HepG2 (cell line): ENCODE data around the gene AHCY. TPM values are rescaled to one million over a fixed set of nuclear protein-coding genes. Genes with fewer than 3 reads are reported as not detected.

ENCODE experiments used
- CENPT ChIP-seq: sonication (generic); formaldehyde crosslinking; IDR thresholded peaks from 2 replicates; pipeline ENCODE4 v1.8.0; 2022; ENCODE audit warnings: low read depth, mild to moderate bottlenecking, moderate library complexity, missing genetic modification reagents
- DNMT1 ChIP-seq: sonication (generic); formaldehyde crosslinking; IDR thresholded peaks from 2 replicates; pipeline ENCODE4 v1.5.1; 2020; ENCODE audit warnings: mild to moderate bottlenecking, missing genetic modification reagents
- E2F5 ChIP-seq: sonication (generic); formaldehyde crosslinking; conservative IDR thresholded peaks from 2 replicates; pipeline ENCODE4 v1.4.0; 2020; ENCODE audit warnings: missing genetic modification reagents
- HBP1 ChIP-seq: IDR thresholded peaks from 2 replicates; pipeline ENCODE4 v1.6.1; 2016; ENCODE audit warnings: low read depth, control low read depth
- HMGA1 ChIP-seq: sonication (generic); formaldehyde crosslinking; conservative IDR thresholded peaks from 2 replicates; pipeline ENCODE4 v1.4.0; 2020; ENCODE audit warnings: missing genetic modification reagents
- KDM4B ChIP-seq: sonication (generic); formaldehyde crosslinking; IDR thresholded peaks from 2 replicates; pipeline ENCODE4 v1.4.0; 2020; ENCODE audit warnings: missing genetic modification reagents
- KDM5B ChIP-seq: sonication (generic); formaldehyde crosslinking; IDR thresholded peaks from 2 replicates; pipeline ENCODE4 v1.4.0; 2020; ENCODE audit warnings: missing genetic modification reagents, mild to moderate bottlenecking, borderline replicate concordance
- NFAT5 ChIP-seq: sonication (generic); formaldehyde crosslinking; IDR thresholded peaks from 2 replicates; pipeline ENCODE4 v1.4.0; 2020; ENCODE audit warnings: missing genetic modification reagents
- PAF1 ChIP-seq: IDR thresholded peaks from 2 replicates; pipeline ENCODE4 v1.6.1; 2016; ENCODE audit warnings: missing genetic modification reagents, missing compliant biosample characterization
- PHB2 ChIP-seq: fragments of 450-650 bp; IDR thresholded peaks from 2 replicates; pipeline ENCODE4 v1.6.1; 2018; ENCODE audit not compliant: partially characterized antibody
- RARG ChIP-seq: sonication (generic); formaldehyde crosslinking; IDR thresholded peaks from 2 replicates; pipeline ENCODE4 v1.4.0; 2020; ENCODE audit warnings: low read depth, mild to moderate bottlenecking, missing genetic modification reagents
- SALL2 ChIP-seq: sonication (generic); formaldehyde crosslinking; IDR thresholded peaks from 2 replicates; pipeline ENCODE4 v1.8.1; 2023; ENCODE audit warnings: mild to moderate bottlenecking, missing genetic modification reagents, inconsistent platforms
- SKI ChIP-seq: fragments of 450-650 bp; IDR thresholded peaks from one replicate; pipeline ENCODE4 v1.6.1; 2018; ENCODE audit warnings: mild to moderate bottlenecking; ENCODE audit not compliant: partially characterized antibody
- THRA ChIP-seq: sonication (generic); formaldehyde crosslinking; IDR thresholded peaks from 2 replicates; pipeline ENCODE4 v1.4.0; 2020; ENCODE audit warnings: missing genetic modification reagents, borderline replicate concordance
- ZNF280B ChIP-seq: sonication (generic); formaldehyde crosslinking; IDR thresholded peaks from 2 replicates; pipeline ENCODE4 v1.5.0; 2020; ENCODE audit warnings: missing genetic modification reagents, mild to moderate bottlenecking, borderline replicate concordance
- ZNF362 ChIP-seq: sonication (generic); formaldehyde crosslinking; IDR thresholded peaks from 2 replicates; pipeline ENCODE4 v1.4.0; 2020; ENCODE audit warnings: missing genetic modification reagents, mild to moderate bottlenecking, borderline replicate concordance
- polyA plus RNA-seq, 8 experiments: library from polyadenylated mRNA; depleted of rRNA in 3 of 8; stranded (reverse) in 7 of 8; unstranded in 1 of 8; fragments of >200 nt; fragmentation: Illumina TruSeq in 4 of 8; extraction: Trizol in 4 of 8; gene quantifications; 2 replicates each; pipeline versions ENCODE4 v1.2.1 to v1.2.3, GENCODE V29; 2011 to 2016; ENCODE audit warnings: low read depth in 4 of 8, missing spikeins in 1 of 8, mixed read lengths in 1 of 8; ENCODE audit not compliant: insufficient read depth in 1 of 8
- total RNA-seq, 5 experiments: library from RNA; depleted of rRNA; stranded (reverse); fragments of >200 nt; fragmentation: Illumina TruSeq; extraction: Trizol; gene quantifications; 2 replicates each; pipeline ENCODE4 v1.2.3, GENCODE V29; 2016; ENCODE audit warnings: low read depth in 1 of 5

AHCY gene
- total and polyA plus RNA-seq, 2 of the 13 experiments (the other 11 are each of a cell fraction or from before 2014, with no cell fraction given), result 407 to 419 TPM

GRCh38 chr20:34311118-34312023 is 8.2 kb upstream of the AHCY start (continued):
- TF ChIP-seq THRA (CRISPR knock-in tag) (peak; percentile 93), DNMT1 (CRISPR knock-in tag) (no peak), PAF1 (CRISPR knock-in tag) (no peak), SKI (peak; percentile 60), HBP1 (no peak; the same call in 1 of the 2 replicates), RARG (CRISPR knock-in tag) (no peak; the same call in 1 of the 2 replicates), CENPT (CRISPR knock-in tag) (no peak), ZNF280B (CRISPR knock-in tag) (peak; percentile 63; the same call in 1 of the 2 replicates), ZNF362 (CRISPR knock-in tag) (no peak; the same call in none of the 2 replicates), NFAT5 (CRISPR knock-in tag) (no peak), E2F5 (peak; percentile 91), KDM4B (CRISPR knock-in tag) (peak; percentile 61; the same call in 1 of the 2 replicates), HMGA1 (CRISPR knock-in tag) (no peak), SALL2 (CRISPR knock-in tag) (peak; percentile 93), PHB2 (no peak), KDM5B (CRISPR knock-in tag) (no peak; the same call in 1 of the 2 replicates)
